GM21515 (cell line): ENCODE measurements around the gene LRGUK.
A peak's percentile ranks its signal among the peaks of the same experiment; 100 is the strongest.
"Not testable (repeated sequence)": the region's sequence is repeated elsewhere in the genome, so short reads cannot be mapped to it uniquely, and the experiment has no call there.

Experiments
- ATAC-seq: cut with Tn5 transposase; IDR thresholded peaks from one replicate; pipeline ENCODE4 v1.9.1; 2021; ENCODE audit not compliant: unreplicated experiment

Gene LRGUK

DNA sequence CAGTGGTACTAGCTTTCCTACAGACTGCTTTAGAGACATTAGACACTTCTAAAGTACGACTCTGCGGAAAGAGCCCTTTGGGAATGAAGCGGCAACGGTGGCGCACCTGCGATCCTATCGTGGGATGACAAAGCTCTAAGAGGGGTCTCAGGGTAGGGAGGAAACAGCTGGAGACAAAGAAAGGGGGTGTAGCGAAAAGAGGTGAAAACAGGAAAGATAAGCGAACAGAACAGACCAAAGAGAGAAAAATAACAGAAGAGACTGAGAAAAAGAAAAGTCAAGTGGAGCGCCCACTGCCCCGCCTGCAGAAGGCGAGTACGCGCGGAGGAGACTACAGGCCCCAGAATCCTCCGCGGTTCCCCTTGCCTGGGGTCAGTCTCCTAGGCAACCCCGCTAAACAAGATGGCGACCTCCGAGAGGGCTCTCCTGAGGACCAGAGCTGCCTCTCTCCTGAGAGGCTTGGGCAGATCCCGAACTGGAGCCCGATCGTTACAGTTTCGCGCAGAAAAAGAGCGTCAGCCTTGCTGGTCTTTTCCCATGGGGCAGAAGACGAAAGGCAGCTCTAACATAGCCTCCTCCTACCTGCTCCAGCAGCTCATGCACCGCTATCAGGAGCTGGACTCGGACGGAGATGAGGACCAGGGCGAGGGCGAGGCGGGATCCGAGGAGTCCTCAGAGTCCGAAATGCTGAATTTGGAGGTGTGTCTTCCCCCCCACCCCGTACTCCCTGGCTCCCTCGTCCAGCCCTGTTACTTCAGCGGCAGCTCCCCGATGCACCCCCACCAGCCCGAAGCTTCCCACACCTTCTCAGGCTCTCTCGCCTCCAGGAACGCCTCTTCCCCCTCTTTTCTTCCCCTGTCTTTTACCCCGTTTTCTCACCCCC, at the start of gene LRGUK:
Gene LRGUK, plus strand, starts transcription at position 375 of the 883 bp plus-strand sequence. Its CDS starts 28 bp downstream, at position 403.
- ATAC-seq: peak; percentile 100

- ATAC-seq: not testable (repeated sequence)
Observed at GRCh38 chr7:134077560-134077959, 49.6 kb upstream of the LRGUK start.

GRCh38 chr7:134078991-134079390, 48.1 kb upstream of the LRGUK start:
- ATAC-seq: no peak

- no peak for ATAC-seq
Observed at GRCh38 chr7:134081695-134082094, 45.4 kb upstream of the LRGUK start.

GRCh38 chr7:134083766-134084487, 43.2 kb upstream of the LRGUK start:
- no peak for ATAC-seq

DNA sequence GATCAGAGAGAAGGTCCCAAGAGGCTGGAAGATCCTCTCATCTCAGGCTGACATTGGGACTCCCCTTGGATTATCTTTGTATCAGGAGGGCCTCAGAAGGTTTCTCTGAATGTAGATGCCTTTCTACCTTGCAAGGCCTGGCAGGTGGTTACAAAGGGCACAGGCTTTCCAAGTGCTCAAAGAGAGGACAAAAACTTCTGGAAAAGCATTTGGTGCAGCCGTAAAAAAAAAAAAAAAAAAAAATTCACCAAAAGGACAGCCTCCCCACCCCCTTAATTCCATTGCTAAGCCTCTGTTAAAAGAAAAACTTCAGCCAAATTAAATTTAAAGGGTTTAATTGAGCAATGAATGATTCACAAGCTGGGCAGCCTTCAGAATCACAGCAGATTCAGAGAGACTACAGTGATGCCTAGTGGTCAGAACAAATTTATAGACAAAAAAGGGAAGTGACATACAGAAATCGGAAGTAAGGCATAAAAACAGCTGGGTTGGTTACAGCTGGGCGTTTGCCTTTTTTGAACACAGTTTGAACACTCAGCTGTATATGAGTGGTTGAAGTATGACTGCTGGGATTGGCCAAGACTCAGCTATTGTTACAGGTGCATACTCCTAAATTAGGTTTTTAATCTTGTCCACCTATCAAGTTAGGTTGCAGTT, 42.5 kb upstream of the LRGUK start:
- ATAC-seq: peak; percentile 67

GRCh38 chr7:134085311-134085710, 41.8 kb upstream of the LRGUK start:
- no peak for ATAC-seq

- ATAC-seq: no peak
Observed at GRCh38 chr7:134086998-134087735, 40.0 kb upstream of the LRGUK start.

DNA sequence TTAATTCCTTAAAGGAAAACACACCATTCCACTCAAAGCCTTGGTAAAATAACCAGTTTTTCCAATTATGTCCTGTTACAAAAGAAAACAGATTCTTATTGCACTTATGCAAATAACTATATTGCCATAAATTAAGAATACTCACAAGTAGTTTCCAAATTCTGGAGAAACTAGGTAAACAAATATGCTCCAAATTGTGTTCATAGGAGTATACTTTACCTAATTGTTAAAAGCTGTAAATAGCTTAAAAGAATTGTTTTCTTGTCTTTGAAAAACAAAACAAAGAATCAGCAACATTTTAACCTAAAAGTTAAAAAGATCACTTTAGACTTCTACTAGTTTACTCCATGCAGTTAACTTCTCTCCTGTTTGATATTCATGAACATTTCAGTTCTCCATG, 38.9 kb upstream of the LRGUK start:
- ATAC-seq: no peak

GRCh38 chr7:134089446-134089845, 37.7 kb upstream of the LRGUK start:
- ATAC-seq: no peak

DNA sequence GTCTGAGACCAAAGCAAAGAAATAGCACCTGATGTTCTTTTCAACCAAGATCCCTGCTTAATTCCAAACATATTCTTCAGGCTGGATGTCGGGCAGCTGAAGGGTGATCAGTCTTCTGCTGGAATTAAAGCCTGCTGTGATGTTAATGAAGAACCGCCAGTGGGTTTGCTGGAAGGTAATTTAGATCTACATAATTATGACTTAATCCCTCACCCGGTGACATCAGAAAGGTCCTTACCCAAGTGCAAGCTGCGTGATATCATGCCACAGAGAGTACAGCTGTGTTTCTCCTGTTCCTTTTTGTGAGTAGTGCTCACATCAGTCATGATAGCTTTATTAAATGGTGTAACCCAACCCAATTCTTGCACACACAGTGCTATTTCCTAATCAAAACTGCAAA, 29.1 kb upstream of the LRGUK start:
- no peak for ATAC-seq

DNA sequence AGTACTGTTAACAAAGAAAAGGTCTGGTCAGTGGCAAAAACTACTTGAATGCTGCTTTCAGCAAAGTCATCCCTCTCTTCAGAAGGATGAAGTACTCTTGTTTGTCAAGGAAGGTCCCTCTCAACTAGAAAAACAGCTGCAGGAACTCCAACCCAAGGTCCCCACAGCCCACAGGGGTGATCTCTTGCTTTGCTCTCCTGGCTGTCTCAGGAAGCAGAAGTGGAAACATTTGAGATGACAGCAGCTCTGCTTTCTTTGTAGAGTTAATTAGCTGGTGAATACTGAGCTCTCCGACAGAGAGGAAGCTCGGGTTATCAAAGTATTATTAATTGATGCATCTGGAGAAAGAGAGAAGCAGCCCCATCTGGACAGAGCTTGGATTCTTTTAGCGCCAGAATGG, 25.4 kb upstream of the LRGUK start:
- no peak for ATAC-seq

DNA sequence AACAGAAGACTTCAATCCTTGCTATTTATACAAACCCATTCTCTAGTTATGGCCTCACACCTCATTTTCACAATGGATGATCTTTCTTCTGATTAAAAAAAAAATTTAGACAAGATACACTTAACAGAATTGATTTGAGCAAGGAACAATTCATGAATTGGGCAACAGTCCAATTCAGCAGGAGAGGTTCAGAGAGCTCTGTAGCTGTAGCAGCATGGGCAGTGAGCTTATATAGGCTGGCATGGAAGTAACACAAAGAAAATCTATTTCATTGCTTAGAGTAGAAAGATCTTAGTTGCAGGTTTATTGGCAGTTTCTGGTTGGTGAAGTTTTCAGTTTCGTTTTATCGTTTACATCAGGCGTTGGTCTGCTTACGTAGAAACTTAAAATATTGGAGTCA, 23.0 kb upstream of the LRGUK start:
- no peak for ATAC-seq

DNA sequence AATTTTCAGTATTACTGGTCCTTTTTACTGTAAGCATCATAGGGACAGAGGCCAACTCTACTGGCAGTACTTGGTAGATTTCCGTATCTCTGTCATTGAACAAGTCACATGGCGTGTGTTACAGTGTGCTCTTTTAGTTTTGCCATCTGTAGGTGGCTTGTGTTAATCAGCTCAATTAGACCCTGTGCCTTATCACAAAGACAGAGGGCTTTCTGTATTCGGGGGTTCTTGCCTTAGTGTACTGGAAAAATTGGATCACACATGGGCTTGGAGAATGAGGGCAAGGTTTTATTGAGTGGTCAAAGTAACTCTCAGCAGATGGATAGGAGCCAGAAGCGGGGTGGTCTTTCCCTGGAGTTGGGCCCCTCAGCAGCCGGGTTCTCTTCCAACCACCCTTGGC, 21.3 kb upstream of the LRGUK start:
- ATAC-seq: no peak

DNA sequence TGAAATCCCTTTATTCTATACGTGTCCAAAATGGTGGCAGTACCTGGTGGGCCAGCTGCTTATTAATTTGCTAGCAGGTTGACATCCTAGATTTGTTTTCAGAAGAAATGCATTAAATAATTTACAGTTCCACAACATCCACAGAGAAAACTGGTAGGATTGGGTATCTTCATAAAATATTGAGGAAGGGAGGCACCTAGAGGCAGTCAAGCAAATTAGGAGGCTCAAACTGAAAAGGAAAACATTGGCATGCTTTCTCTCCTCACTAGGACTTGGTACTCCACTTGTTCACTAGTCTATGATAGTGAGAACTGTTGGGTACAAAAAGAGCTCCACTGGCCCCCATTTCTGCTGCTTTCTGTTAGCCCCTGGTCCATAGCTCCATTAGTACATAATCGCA, 18.3 kb upstream of the LRGUK start:
- no peak for ATAC-seq

- no peak for ATAC-seq
Observed at GRCh38 chr7:134113655-134114054, 13.5 kb upstream of the LRGUK start.

DNA sequence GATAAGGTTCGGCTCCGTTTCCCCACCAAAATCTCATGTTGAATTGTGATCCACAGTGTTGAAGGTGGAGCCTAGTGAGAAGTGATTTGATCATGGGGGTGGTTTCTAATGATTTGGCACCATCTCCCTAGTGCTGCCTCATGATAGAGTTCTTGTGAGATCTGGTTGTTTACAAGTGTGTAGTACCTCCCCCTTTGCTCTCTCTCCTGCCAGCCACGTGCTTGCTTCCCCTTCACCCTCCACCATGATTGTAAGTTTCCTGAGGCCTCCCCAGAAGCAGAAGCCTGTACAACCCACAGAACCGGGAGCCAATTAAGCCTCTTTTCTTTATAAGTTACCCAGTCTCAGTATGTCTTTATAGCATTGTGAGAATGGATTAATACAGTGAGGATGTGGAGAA, 12.1 kb upstream of the LRGUK start:
- ATAC-seq: no peak

GRCh38 chr7:134120405-134120804, 6.7 kb upstream of the LRGUK start:
- ATAC-seq: no peak

GRCh38 chr7:134121632-134122139, 5.5 kb upstream of the LRGUK start:
- no peak for ATAC-seq

- no peak for ATAC-seq
Observed at GRCh38 chr7:134122980-134123379, 4.2 kb upstream of the LRGUK start.

- ATAC-seq: no peak
Observed at GRCh38 chr7:134126146-134126545, 994 bp upstream of the LRGUK start.
